Measurements from ENCODE around the gene RPP14.
A peak's percentile ranks its signal among the peaks of the same experiment; 100 is the strongest.
"Not testable (repeated sequence)": the region's sequence is repeated elsewhere in the genome, so short reads cannot be mapped to it uniquely, and the experiment has no call there.

RPP14 gene

GRCh38 chr3:58332575-58333188 lies 26.6 kb downstream of the RPP14 start, which contains the start of gene PXK:
TSS of gene PXK (plus strand) at chr3:58332892. CDS start at chr3:58332989, 97 bp downstream.
- DNase-seq (ENCODE audit: low spot score), result peak; percentile 60

- DNase-seq (ENCODE audit: low spot score), result peak; percentile 50
Observed at GRCh38 chr3:58333206-58334012, 27.4 kb downstream of the RPP14 start.

- DNase-seq (ENCODE audit: low spot score), result peak; percentile 29
Observed at GRCh38 chr3:58334013-58334321, 27.9 kb downstream of the RPP14 start.

- peak; percentile 31 for DNase-seq (ENCODE audit: low spot score)
Observed at GRCh38 chr3:58334506-58334884, 28.4 kb downstream of the RPP14 start.

- DNase-seq (ENCODE audit: low spot score), result no peak
Observed at GRCh38 chr3:58335652-58335947, 29.6 kb downstream of the RPP14 start.

GRCh38 chr3:58336135-58336882 lies 30.3 kb downstream of the RPP14 start:
- DNase-seq (ENCODE audit: low spot score), result no peak

- DNase-seq (ENCODE audit: low spot score), result no peak
Observed at GRCh38 chr3:58337190-58337589, 31.1 kb downstream of the RPP14 start.

- DNase-seq (ENCODE audit: low spot score), result not testable (repeated sequence)
Observed at GRCh38 chr3:58339146-58339545, 33.1 kb downstream of the RPP14 start.

GRCh38 chr3:58340594-58341244 lies 34.7 kb downstream of the RPP14 start:
- no peak for DNase-seq (ENCODE audit: low spot score)

GRCh38 chr3:58341376-58341775 lies 35.3 kb downstream of the RPP14 start:
- no peak for DNase-seq (ENCODE audit: low spot score)

GRCh38 chr3:58342676-58343075 lies 36.6 kb downstream of the RPP14 start:
- no peak for DNase-seq (ENCODE audit: low spot score)

GRCh38 chr3:58345457-58345856 lies 39.4 kb downstream of the RPP14 start:
- no peak for DNase-seq (ENCODE audit: low spot score)

GRCh38 chr3:58346368-58346767 lies 40.3 kb downstream of the RPP14 start:
- no peak for DNase-seq (ENCODE audit: low spot score)

GRCh38 chr3:58347984-58348383 lies 41.9 kb downstream of the RPP14 start:
- no peak for DNase-seq (ENCODE audit: low spot score)

- peak; percentile 86 for DNase-seq (ENCODE audit: low spot score)
Observed at GRCh38 chr3:58349792-58350626, 44.0 kb downstream of the RPP14 start.

GRCh38 chr3:58350627-58351013 lies 44.6 kb downstream of the RPP14 start:
- DNase-seq (ENCODE audit: low spot score), result no peak

- peak; percentile 53 for DNase-seq (ENCODE audit: low spot score)
Observed at GRCh38 chr3:58351920-58352319, 45.9 kb downstream of the RPP14 start.

- no peak for DNase-seq (ENCODE audit: low spot score)
Observed at GRCh38 chr3:58352626-58353025, 46.6 kb downstream of the RPP14 start.

GRCh38 chr3:58353722-58354553 lies 47.9 kb downstream of the RPP14 start:
- peak; percentile 61 for DNase-seq (ENCODE audit: low spot score)

- peak; percentile 78 for DNase-seq (ENCODE audit: low spot score)
Observed at GRCh38 chr3:58355179-58355578, 49.1 kb downstream of the RPP14 start.

- DNase-seq (ENCODE audit: low spot score), result peak; percentile 52
Observed at GRCh38 chr3:58356054-58356453, 50.0 kb downstream of the RPP14 start.
